GM19467 (cell line): Measurements from ENCODE around the gene RXRA.
"Not testable (repeated sequence)": the region's sequence is repeated elsewhere in the genome, so short reads cannot be mapped to it uniquely, and the experiment has no call there.

Experiments
- ATAC-seq: cut with Tn5 transposase; IDR thresholded peaks from one replicate; pipeline ENCODE4 v1.9.1; 2021; ENCODE audit warnings: mild to moderate bottlenecking, moderate library complexity; ENCODE audit not compliant: unreplicated experiment

RXRA gene

DNA sequence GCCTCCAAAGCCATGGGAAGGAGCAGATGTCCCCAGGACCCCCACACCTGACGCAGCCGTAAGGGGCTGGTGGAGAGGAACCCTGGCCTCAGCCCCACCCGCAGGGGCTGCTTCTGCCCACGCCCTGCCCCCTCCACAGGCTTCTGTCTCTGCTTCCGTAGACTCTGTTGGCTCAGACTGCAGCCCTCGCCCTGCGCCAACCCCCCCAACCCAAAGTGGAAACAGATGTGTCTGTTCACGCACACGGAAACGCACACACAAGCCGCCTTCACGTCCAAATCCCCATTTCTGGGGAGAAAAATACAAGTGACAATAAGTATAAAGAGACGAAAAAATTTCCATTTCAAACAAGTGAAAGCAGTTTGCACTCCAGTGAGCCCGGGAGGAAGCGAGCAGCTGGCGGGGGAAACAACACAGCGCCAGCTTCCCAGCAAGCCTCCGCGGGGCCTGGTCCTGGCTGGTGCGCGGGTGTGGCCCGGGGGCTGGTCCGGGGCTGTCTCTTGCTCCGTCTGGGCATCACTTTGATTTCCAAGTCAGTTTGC lies 32.6 kb upstream of the RXRA start:
- ATAC-seq, result no peak

GRCh38 chr9:134294153-134295071 lies 31.8 kb upstream of the RXRA start:
- ATAC-seq, result no peak

DNA sequence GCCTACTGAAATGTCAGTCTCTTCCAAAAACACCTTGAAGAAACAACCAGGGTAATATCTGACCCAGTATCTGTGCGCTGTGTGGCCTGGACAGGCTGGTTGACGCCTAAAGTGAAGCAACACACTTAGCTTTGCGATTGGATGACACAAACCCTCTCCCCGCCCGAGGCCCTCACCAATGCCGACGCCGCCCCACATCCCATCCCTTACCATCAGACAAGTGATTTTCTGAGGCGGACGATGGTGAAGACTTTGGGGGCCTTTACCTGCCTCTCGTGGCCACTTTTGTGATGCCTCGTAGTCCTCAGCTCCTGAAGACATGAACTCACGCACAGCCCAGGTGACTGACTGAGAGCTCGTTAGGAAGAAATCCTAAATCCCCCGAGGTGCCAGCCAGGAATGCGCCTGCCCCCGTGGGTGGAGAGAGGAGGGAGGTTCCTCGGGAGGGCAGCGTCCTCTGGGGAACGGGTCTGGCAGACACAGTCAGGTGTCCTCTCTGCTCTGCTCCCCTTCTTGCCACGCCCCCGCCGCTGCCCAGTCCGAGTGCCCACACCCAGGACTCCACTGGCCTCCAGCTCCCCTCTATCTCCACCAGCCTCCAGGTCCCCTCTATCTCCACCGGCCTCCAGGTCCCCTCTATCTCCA lies 31.0 kb upstream of the RXRA start:
- no peak for ATAC-seq

GRCh38 chr9:134295746-134296250 lies 30.5 kb upstream of the RXRA start:
- no peak for ATAC-seq

DNA sequence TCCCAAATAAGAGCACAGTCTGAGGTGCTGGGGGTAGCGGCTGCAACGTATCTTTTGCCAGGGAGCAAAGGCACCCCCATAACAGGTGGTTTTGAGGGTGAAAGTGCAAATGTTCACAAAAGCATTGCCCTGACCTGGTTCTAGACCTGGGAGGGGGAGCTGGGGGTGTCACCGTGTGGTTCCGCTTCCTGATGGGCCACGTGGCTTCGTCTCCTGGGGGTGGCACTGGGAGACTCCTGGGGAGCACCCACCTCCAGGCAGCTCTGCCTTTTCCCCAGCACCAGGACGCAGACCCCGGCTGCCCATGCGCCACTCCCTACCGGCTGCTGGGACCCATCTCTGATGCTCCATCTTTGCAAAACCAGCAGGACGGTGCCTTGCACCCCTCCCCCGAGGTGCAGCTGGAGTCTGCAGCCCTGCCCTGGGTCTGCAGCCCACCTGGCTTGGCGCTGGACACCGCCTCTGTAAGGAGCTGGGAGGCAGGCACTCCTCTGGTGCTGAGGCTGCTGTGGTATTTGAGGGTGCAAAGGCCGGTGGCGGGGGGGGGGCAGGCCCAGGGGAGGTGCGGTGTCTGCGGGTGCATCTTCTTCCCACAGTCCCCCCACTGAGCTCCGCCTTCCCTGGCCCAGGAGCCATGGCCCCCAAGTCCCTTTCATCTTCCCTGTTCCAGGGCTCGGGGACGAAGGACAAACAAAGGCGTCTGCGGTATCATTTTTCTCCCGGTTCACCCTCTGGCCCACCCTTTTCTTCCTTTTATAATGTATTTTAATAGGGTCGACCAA lies 29.8 kb upstream of the RXRA start:
- ATAC-seq, result no peak

GRCh38 chr9:134297083-134297410 lies 29.2 kb upstream of the RXRA start:
- no peak for ATAC-seq

GRCh38 chr9:134297576-134297975 lies 28.7 kb upstream of the RXRA start:
- no peak for ATAC-seq

- no peak for ATAC-seq
Measured at GRCh38 chr9:134298000-134298399, 28.3 kb upstream of the RXRA start.

- ATAC-seq, result no peak
Measured at GRCh38 chr9:134299068-134299467, 27.2 kb upstream of the RXRA start.

DNA sequence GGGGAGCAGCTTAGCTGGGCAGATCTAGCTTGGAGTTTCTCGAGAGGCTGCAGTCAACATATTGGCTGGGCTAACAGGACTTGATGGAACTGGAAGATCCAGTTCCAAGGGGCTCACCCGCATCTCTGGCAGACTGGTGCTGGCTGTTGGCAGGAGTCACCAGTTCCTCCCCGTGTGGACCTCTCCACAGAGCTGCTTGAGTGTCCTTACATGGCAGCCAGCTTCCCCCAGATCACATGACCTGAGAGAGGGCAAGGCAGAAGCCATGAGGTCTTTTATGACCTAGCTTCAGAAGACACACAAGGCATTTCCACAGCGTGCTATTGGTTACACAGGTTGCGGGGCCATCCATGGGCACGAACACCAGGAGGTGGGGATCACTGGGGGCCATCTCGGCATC lies 26.4 kb upstream of the RXRA start:
- no peak for ATAC-seq

- ATAC-seq, result no peak
Measured at GRCh38 chr9:134301387-134302129, 24.7 kb upstream of the RXRA start.

DNA sequence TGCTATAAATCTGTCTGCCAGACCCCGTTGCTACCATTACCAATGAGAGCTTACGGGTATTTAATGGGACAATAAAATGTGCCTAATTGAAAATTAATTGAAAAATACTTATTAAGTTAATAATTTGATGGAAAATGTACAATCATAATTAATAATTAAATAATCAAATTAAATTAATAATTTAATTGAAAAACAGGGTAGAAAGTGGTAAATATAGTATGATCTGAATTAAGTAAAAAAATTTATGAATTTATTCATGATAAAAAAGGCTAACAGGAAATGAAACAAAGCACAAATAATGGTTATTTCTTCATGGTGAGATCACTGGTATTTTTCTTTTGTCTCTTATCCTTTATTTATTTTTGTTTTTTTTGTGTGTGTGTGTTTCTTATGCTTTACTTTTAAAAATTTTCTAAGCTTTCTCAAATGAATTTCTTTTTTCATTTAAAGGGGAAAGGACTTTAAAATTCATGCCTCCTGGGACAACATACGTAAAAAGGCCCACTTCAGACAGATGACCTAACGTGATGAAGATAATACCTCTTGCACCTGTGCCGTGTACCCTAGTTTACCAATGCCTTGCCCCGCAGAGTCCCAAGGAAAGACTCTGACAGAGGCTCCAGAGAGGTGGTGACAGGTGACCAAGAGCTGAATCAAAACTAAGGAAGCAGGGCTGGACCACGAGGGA lies 24.0 kb upstream of the RXRA start:
- ATAC-seq, result no peak

DNA sequence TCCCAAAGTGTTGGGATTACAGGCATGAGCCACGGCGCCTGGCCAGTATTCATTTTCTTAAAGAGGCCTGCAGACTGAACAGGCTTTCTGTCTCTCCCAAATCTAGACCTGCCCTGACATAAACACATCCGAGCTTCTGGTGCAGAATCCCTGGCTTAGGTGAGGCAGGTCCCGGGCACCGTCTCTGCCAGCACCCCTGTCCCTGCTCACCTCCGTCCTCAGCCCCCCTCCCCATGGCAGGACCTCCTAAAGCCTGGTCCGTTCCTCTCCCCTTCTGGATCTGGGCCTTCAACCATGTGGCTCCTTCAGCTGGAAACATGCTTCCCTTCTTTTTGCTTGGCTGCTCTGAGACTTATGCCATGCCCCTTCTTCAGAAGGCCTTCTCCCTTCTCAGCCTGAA lies 22.7 kb upstream of the RXRA start:
- no peak for ATAC-seq

DNA sequence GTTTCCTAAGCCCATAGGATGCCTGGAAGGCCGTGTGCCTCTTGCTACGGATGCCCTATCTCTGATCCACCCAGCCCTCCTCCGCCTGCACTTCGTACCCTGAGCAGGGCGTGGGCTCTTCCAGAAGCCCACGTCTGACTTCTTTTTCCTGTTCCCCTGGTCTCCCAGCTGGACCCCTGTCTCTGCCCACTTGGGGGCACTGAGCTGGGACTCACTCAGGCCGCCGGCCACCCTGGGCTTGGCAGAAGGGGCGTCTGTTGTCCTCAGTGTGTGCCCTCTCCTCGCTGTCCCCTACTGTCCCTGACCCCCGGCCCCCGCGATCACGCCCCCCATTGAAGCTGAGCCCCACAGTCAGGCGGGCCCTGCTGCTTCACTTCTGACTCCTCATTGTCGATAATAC lies 22.0 kb upstream of the RXRA start:
- no peak for ATAC-seq

DNA sequence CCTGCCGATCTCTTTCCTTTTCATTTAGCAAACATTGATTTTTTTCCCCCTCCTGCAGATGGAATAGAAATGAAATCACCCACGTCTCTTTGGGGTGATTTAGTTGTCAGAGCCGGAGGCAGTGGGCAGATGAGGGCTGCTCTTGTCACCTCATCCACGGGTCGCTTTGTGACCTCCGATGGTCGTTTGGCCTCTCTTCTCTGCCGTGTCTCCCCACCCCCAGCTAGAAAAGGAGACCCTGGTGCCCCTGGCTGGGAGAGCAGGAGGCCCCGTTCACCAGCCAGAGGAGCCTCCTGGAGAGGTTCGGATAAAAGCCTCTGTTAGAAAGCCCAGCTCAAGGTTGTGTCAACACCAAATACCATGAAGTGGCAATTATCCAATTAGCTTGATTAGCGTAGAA lies 21.6 kb upstream of the RXRA start:
- no peak for ATAC-seq

GRCh38 chr9:134305533-134305932 lies 20.7 kb upstream of the RXRA start:
- ATAC-seq, result no peak

DNA sequence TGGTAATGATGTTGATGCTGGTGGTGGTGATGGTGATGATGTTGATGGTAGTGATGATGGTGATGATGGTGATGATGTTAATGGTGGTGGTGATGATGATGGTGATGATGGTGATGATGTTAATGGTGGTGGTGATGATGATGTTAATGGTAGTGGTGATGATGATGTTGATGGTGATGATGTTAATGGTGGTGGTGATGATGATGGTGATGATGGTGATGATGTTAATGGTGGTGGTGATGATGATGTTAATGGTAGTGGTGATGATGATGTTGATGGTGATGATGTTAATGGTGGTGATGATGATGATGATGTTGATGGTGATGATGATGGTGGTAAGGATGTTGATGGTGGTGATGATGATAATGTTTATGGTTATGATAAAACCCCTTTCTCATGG lies 20.2 kb upstream of the RXRA start:
- not testable (repeated sequence) for ATAC-seq

DNA sequence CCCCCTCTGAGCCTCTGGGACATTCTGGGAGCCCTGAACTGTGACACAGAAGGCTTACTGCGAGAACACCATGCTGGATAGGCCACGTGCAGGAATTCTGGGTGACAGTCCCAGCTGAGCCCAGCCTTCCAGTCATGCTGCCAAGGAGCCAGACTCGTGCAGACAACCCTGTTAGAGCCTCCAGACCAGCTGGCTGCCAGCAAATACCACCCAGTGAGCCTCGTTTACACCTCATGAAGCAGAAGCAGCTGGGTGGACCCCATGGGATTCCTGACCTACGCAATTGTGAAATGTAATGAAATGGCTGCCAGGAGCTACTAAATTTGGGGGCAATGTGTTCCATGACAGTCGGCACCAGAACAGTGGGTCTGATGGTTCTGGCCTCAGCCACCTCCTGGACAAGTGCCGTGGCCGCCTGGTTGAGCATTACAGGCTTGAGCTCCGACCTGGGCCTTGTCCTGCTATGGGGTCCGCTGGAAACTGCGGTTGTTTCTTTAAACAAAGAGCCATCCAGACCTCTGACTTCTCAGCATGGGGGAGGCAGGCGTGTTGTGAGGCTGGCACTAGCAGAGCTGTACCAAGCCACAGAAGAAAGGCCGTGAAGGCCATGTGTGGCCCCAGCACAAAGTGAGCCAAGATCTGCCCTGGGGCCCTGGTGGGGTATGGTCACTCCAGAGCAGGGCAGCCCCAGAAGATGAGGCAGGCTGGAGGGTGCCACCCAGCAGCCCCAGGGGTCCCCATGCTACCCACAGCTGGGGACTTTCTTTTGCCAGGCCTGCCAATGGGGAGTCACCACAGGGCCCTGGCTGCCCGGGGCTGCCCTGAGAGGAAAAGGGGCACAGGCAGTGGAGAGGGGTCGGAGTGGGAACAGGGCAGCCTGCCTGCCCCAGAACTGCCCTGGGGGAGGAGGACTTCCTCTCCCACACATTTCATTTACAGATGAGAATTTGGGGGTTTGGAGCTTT lies 19.3 kb upstream of the RXRA start:
- no peak for ATAC-seq
